Measurements from ENCODE around the gene UROS. TPM values are rescaled to one million over a fixed set of nuclear protein-coding genes. Genes with fewer than 3 reads are reported as not detected.

Gene UROS
- total RNA-seq, 1 experiment from 2014 or later: 48.7 TPM

DNA sequence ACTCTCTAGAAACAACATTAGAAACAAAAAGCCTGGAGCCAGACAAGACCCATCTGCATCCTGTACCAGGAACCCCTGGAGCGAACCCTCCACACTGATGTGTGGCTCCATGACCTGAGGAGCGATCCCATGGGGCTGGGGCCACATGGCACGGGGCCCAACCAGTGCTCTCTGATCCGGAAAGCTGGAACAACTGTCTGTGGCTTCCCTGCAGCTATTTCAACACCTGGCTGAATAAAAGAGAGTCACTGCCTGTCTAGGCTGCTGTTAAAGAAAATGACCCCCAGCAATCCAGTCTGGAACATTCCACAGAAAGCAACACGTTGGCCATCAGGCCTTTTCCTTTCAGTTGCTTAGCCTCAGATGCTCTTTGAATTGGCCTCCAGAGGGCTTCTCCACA, 20.9 kb downstream of the UROS start:
- Mint-ChIP-seq H3K4me1 (peaks cover 8% of the 10 kb centered on the region), H3K36me3 (peaks cover 28% of the 10 kb centered on the region), H3K27me3 (ENCODE audit: low read depth) (no peaks in the 10 kb centered on the region), H3K9me3 (no peaks in the 10 kb centered on the region), H3K27ac (no peak overlapping the region), H3K4me3 (no peak overlapping the region)
- CTCF ChIA-PET: no interaction called here
- DNase-seq (ENCODE audit: low spot score): no peak
- TF ChIP-seq ZNF263 (CRISPR knock-in tag; IDR thresholded peaks at IDR 0.05; ENCODE audit: low read depth) (no peak), ESRRA (CRISPR knock-in tag; IDR thresholded peaks at IDR 0.05; ENCODE audit: borderline replicate concordance) (no peak), NFYB (CRISPR knock-in tag; conservative IDR thresholded peaks at IDR 0.05; ENCODE audit: low read depth) (no peak), ZNF219 (CRISPR knock-in tag; IDR thresholded peaks at IDR 0.05; ENCODE audit: borderline replicate concordance) (no peak), ARID4B (CRISPR knock-in tag; IDR thresholded peaks at IDR 0.05; ENCODE audit: borderline replicate concordance) (no peak), TEAD4 (CRISPR knock-in tag; IDR thresholded peaks at IDR 0.05) (no peak), TP53 (CRISPR knock-in tag; IDR thresholded peaks at IDR 0.05) (no peak), JUN (CRISPR knock-in tag; IDR thresholded peaks at IDR 0.05) (no peak), ZNF671 (CRISPR knock-in tag; IDR thresholded peaks at IDR 0.05) (no peak), EMX1 (CRISPR knock-in tag; IDR thresholded peaks at IDR 0.05) (no peak), NFE2L1 (CRISPR knock-in tag; IDR thresholded peaks at IDR 0.05) (no peak)
- TF ChIP-seq, protein P1, sequence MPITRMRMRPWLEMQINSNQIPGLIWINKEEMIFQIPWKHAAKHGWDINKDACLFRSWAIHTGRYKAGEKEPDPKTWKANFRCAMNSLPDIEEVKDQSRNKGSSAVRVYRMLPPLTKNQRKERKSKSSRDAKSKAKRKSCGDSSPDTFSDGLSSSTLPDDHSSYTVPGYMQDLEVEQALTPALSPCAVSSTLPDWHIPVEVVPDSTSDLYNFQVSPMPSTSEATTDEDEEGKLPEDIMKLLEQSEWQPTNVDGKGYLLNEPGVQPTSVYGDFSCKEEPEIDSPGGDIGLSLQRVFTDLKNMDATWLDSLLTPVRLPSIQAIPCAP (CRISPR knock-in tag; IDR thresholded peaks at IDR 0.05): no peak
- TF ChIP-seq, protein P2, sequence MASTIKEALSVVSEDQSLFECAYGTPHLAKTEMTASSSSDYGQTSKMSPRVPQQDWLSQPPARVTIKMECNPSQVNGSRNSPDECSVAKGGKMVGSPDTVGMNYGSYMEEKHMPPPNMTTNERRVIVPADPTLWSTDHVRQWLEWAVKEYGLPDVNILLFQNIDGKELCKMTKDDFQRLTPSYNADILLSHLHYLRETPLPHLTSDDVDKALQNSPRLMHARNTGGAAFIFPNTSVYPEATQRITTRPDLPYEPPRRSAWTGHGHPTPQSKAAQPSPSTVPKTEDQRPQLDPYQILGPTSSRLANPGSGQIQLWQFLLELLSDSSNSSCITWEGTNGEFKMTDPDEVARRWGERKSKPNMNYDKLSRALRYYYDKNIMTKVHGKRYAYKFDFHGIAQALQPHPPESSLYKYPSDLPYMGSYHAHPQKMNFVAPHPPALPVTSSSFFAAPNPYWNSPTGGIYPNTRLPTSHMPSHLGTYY (CRISPR knock-in tag; IDR thresholded peaks at IDR 0.05): no peak
- TF ChIP-seq, protein P3, sequence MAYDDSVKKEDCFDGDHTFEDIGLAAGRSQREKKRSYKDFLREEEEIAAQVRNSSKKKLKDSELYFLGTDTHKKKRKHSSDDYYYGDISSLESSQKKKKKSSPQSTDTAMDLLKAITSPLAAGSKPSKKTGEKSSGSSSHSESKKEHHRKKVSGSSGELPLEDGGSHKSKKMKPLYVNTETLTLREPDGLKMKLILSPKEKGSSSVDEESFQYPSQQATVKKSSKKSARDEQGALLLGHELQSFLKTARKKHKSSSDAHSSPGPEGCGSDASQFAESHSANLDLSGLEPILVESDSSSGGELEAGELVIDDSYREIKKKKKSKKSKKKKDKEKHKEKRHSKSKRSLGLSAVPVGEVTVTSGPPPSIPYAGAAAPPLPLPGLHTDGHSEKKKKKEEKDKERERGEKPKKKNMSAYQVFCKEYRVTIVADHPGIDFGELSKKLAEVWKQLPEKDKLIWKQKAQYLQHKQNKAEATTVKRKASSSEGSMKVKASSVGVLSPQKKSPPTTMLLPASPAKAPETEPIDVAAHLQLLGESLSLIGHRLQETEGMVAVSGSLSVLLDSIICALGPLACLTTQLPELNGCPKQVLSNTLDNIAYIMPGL (CRISPR knock-in tag; IDR thresholded peaks at IDR 0.05): no peak
- TF ChIP-seq, protein P4, sequence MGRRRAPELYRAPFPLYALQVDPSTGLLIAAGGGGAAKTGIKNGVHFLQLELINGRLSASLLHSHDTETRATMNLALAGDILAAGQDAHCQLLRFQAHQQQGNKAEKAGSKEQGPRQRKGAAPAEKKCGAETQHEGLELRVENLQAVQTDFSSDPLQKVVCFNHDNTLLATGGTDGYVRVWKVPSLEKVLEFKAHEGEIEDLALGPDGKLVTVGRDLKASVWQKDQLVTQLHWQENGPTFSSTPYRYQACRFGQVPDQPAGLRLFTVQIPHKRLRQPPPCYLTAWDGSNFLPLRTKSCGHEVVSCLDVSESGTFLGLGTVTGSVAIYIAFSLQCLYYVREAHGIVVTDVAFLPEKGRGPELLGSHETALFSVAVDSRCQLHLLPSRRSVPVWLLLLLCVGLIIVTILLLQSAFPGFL (CRISPR knock-in tag; IDR thresholded peaks at IDR 0.05; ENCODE audit: borderline replicate concordance): no peak
- TF ChIP-seq, protein P5, sequence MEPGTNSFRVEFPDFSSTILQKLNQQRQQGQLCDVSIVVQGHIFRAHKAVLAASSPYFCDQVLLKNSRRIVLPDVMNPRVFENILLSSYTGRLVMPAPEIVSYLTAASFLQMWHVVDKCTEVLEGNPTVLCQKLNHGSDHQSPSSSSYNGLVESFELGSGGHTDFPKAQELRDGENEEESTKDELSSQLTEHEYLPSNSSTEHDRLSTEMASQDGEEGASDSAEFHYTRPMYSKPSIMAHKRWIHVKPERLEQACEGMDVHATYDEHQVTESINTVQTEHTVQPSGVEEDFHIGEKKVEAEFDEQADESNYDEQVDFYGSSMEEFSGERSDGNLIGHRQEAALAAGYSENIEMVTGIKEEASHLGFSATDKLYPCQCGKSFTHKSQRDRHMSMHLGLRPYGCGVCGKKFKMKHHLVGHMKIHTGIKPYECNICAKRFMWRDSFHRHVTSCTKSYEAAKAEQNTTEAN (CRISPR knock-in tag; IDR thresholded peaks at IDR 0.05): no peak
- TF ChIP-seq, protein P6, sequence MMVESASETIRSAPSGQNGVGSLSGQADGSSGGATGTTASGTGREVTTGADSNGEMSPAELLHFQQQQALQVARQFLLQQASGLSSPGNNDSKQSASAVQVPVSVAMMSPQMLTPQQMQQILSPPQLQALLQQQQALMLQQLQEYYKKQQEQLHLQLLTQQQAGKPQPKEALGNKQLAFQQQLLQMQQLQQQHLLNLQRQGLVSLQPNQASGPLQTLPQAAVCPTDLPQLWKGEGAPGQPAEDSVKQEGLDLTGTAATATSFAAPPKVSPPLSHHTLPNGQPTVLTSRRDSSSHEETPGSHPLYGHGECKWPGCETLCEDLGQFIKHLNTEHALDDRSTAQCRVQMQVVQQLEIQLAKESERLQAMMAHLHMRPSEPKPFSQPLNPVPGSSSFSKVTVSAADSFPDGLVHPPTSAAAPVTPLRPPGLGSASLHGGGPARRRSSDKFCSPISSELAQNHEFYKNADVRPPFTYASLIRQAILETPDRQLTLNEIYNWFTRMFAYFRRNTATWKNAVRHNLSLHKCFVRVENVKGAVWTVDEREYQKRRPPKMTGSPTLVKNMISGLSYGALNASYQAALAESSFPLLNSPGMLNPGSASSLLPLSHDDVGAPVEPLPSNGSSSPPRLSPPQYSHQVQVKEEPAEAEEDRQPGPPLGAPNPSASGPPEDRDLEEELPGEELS (CRISPR knock-in tag; IDR thresholded peaks at IDR 0.05): no peak
- no peak for ATAC-seq
- POLR2A ChIA-PET: no interaction called here

Data from WTC11 (cell line).